Central memory CD8-positive, alpha-beta T cell (primary cell): ENCODE data around the gene CAPRIN1.
"Not testable (repeated sequence)": the region's sequence is repeated elsewhere in the genome, so short reads cannot be mapped to it uniquely, and the experiment has no call there.

Experiments
- ATAC-seq: fragments of 150-1000 bp; cut with Tn5 transposase; replicated peaks from 2 replicates; pipeline ENCODE4 v1.10.0; 2022; ENCODE audit warnings: mild to moderate bottlenecking, moderate FRiP score, moderate number of reproducible peaks; ENCODE audit not compliant: poor library complexity, severe bottlenecking; ENCODE audit errors: extremely low read depth
- DNase-seq, 2 donors: peaks; one replicate each; pipeline ENCODE4 v3.0.0; 2021; ENCODE audit warnings: low spot score in 2 of 2
- H3K27ac Mint-ChIP-seq: one replicate; pipeline ENCODE4 v1.8.0; 2022; ENCODE audit warnings: low read depth, mild to moderate bottlenecking, moderate library complexity, mixed read lengths
- H3K27me3 Mint-ChIP-seq: one replicate; pipeline ENCODE4 v1.8.0; 2022; ENCODE audit warnings: mixed read lengths
- H3K36me3 Mint-ChIP-seq: one replicate; pipeline ENCODE4 v1.8.0; 2022; ENCODE audit warnings: mild to moderate bottlenecking, moderate library complexity, mixed read lengths; ENCODE audit not compliant: insufficient read depth
- H3K4me1 Mint-ChIP-seq: one replicate; pipeline ENCODE4 v1.8.0; 2022; ENCODE audit warnings: mixed read lengths
- H3K4me3 Mint-ChIP-seq: one replicate; pipeline ENCODE4 v1.8.0; 2022; ENCODE audit warnings: mild to moderate bottlenecking, moderate library complexity, mixed read lengths
- H3K9me3 Mint-ChIP-seq: one replicate; pipeline ENCODE4 v1.8.0; 2022; ENCODE audit warnings: mixed read lengths

CAPRIN1 gene

DNA sequence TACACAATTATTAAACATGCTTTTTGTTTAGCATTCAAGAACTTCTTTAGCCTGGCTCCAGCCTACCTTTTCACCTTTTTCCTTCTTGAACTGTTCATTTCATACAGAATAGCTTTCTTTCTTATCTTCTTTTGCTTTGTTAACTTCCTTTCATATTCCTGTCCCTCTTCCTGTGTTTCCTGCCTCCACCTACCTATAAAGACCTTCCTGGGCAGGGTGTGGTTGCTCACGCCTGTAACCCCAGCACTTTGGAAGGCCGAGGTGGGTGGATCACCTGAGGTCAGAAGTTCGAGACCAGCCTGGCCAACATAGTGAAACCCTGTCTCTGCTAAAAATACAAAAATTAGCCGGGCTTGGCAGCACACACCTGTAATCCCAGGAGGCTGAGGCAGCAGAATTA, 22.9 kb downstream of the CAPRIN1 start:
- Mint-ChIP-seq H3K27me3 (no peaks in the 10 kb centered on the region), H3K9me3 (no peaks in the 10 kb centered on the region), H3K4me1 (peaks cover 33% of the 10 kb centered on the region), H3K4me3 (no peak overlapping the region), H3K36me3 (peaks cover 53% of the 10 kb centered on the region), H3K27ac (peak overlapping the region; percentile 67)
- ATAC-seq = no peak
- no peak for DNase-seq

GRCh38 chr11:34075178-34075820, 23.8 kb downstream of the CAPRIN1 start:
- Mint-ChIP-seq H3K27me3 (no peaks in the 10 kb centered on the region), H3K27ac (peak overlapping the region; percentile 2), H3K36me3 (peaks cover 61% of the 10 kb centered on the region), H3K9me3 (no peaks in the 10 kb centered on the region), H3K4me1 (peaks cover 25% of the 10 kb centered on the region), H3K4me3 (no peak overlapping the region)
- no peak for ATAC-seq
- DNase-seq = no peak

- ATAC-seq (no peak), DNase-seq (no peak)
- Mint-ChIP-seq H3K4me1 (peaks cover 26% of the 10 kb centered on the region), H3K27ac (no peak overlapping the region), H3K4me3 (no peak overlapping the region), H3K36me3 (peaks cover 76% of the 10 kb centered on the region), H3K9me3 (no peaks in the 10 kb centered on the region), H3K27me3 (no peaks in the 10 kb centered on the region)
These were observed 29.1 kb downstream of the CAPRIN1 start for GRCh38 chr11:34080609-34081008.

GRCh38 chr11:34084637-34085036, 33.1 kb downstream of the CAPRIN1 start:
- Mint-ChIP-seq H3K4me3 (no peak overlapping the region), H3K9me3 (no peaks in the 10 kb centered on the region), H3K27ac (peak overlapping the region; percentile 3), H3K36me3 (peaks cover 85% of the 10 kb centered on the region), H3K4me1 (peaks cover 27% of the 10 kb centered on the region), H3K27me3 (no peaks in the 10 kb centered on the region)
- no peak for DNase-seq
- ATAC-seq = no peak

DNA sequence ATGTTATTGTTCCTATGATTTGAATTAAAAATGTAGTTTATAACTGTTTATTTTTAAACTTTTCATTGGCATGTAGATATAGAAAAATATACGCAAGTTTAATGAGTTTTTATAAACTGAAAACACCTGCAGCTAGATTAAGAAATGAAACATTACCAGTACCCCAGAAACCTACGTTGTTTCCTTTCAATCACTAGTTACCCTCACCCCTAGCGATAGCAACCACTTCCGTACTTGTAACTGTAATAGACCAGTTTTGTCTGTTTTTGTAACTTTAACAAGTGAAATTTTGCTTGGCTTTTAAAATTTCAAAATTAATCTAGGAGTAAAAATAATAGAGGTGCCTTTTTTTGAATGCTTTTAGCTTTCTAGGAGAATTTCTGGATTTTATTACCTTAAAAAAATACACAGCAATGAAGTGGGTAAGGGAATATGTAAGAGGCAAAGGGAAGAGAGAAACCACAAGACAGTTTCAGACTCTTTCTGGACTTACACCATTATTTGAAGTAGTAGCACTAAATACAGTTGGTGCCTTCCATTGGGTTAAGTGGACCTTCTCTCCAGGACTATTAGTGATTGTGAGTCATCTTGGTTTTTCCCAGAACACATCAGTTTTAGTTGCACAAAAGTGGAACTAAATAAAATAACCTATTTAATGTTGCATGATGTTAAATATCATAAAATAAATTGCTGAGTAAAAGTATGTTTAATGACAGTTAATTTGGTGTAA, 35.2 kb downstream of the CAPRIN1 start:
- Mint-ChIP-seq H3K9me3 (no peaks in the 10 kb centered on the region), H3K27ac (peak overlapping the region; percentile 67), H3K4me1 (peaks cover 27% of the 10 kb centered on the region), H3K27me3 (no peaks in the 10 kb centered on the region), H3K4me3 (no peak overlapping the region), H3K36me3 (peaks cover 80% of the 10 kb centered on the region)
- DNase-seq = no peak
- peak; percentile 86 for ATAC-seq

DNA sequence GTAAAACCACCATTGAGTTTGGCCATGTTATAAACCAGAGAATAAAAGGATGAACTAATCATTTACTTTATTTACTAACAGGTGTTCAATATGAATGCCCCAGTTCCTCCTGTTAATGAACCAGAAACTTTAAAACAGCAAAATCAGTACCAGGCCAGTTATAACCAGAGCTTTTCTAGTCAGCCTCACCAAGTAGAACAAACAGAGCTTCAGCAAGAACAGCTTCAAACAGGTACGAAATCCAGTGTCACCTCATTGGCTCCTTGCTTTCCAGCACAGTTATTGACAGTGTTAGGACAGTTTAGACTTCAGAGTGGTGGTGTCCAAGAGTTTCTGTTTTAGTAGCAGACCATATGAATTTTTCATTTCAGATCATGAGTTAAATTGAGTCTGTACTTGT, 40.3 kb downstream of the CAPRIN1 start:
- Mint-ChIP-seq H3K36me3 (peaks cover 83% of the 10 kb centered on the region), H3K9me3 (no peaks in the 10 kb centered on the region), H3K4me1 (peaks cover 5% of the 10 kb centered on the region), H3K27ac (no peak overlapping the region), H3K4me3 (no peak overlapping the region), H3K27me3 (no peaks in the 10 kb centered on the region)
- no peak for DNase-seq
- ATAC-seq = no peak

DNA sequence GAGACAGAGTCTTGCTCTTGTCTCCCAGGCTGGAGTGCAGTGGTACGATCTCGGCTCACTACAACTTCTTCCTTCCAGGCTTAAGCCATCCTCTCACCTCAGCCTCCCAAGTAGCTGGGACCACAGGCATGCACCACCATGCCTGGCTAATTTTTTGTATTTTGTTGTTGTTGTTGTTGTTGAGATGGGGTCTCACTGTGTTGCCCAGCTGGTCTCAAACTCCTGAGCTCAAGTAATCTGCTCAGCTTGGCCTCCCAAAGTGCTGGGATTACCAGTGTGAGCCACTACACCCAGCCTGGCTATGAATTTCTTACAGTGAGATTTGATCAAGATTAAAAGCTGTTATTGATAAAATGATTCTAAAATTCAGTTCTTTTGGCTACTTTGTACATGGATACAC, 43.4 kb downstream of the CAPRIN1 start:
- H3K27me3 Mint-ChIP-seq = not testable (repeated sequence)

DNA sequence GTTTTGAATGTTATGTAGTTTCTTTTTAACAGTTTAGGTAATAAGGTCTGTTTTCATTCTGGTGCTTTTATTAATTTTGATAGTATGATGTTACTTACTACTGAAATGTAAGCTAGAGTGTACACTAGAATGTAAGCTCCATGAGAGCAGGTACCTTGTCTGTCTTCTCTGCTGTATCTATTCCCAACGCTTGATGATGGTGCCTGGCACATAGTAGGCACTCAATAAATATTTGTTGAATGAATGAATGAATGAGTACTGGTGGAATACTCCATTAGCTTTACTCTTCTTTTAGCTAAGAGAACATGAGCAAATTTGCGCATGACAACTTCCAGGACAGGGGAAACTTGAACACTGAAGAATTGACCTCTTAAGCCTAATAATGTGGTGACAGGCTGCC, 47.3 kb downstream of the CAPRIN1 start:
- H3K4me1 Mint-ChIP-seq = no peaks in the 10 kb centered on the region
- H3K4me3 Mint-ChIP-seq = no peak overlapping the region
- peaks cover 57% of the 10 kb centered on the region for H3K36me3 Mint-ChIP-seq

More for the DNA sequence above, 43.4 kb downstream of the CAPRIN1 start:
- H3K9me3 Mint-ChIP-seq, ATAC-seq, H3K4me1 Mint-ChIP-seq, H3K27ac Mint-ChIP-seq, DNase-seq, H3K4me3 Mint-ChIP-seq: not testable (repeated sequence)
- H3K36me3 Mint-ChIP-seq = peaks cover 80% of the 10 kb centered on the region

GRCh38 chr11:34104680-34105078, 53.1 kb downstream of the CAPRIN1 start:
- DNase-seq (no peak), ATAC-seq (no peak)
- peak overlapping the region; percentile 93 for H3K4me3 Mint-ChIP-seq
- H3K4me1 Mint-ChIP-seq = peaks cover 40% of the 10 kb centered on the region
- H3K27me3 Mint-ChIP-seq = no peaks in the 10 kb centered on the region
- H3K36me3 Mint-ChIP-seq = peaks cover 44% of the 10 kb centered on the region
- peak overlapping the region; percentile 95 for H3K27ac Mint-ChIP-seq
- H3K9me3 Mint-ChIP-seq = no peaks in the 10 kb centered on the region

More for the DNA sequence above, 47.3 kb downstream of the CAPRIN1 start:
- no peaks in the 10 kb centered on the region for H3K27me3 Mint-ChIP-seq
- DNase-seq (no peak), ATAC-seq (no peak)
- H3K27ac Mint-ChIP-seq = no peak overlapping the region
- H3K9me3 Mint-ChIP-seq = no peaks in the 10 kb centered on the region

DNA sequence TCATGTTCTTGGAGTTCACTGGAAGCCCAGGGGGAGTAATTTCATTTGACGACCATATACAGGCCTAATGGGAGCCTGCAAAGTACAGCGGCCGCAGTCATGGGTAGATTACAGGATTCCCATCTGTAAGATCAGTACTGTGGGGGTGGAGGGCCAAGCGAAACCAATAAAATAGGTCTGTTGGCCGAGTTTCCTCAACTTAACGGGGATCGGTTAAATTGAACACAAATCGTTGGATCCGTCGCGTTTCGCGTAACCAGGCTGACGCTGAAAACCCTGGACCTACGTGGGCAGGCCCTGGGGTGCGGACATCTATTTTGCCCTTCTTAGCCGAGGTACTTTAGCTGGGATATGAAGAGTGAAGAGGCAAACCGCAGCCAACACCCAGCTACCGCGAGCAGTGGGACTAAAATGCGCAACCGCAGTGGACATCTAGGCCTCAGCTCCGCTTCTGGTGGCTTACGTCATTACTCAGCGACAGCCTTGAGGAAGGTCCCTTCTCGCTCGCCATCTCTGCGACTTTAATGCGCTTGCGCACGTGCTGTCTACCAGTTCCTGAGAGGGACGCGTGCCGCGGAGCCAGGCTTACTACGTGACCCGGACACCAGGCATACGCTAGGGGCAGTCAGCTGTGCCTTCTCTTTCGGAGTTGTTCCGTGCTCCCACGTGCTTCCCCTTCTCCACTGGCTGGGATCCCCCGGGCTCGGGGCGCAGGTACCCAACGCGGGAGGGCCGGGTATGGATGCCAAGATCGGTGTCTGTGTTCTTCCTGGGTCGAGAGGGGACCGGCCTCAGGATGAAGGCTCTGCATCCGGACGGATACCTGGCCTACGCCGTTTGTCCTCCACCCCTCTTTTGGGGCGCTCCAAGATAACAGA, 53.8 kb downstream of the CAPRIN1 start, which contains the start of gene NAT10:
Gene NAT10 (plus strand): TSS at position 551 of the 878 bp plus-strand sequence. CDS start 2,597 bp downstream, outside the sequence.
- ATAC-seq = peak; percentile 92
- no peaks in the 10 kb centered on the region for H3K27me3 Mint-ChIP-seq
- H3K4me3 Mint-ChIP-seq = peak within 1 kb of the TSS; percentile 93
- DNase-seq = peak; percentile 97
- H3K9me3 Mint-ChIP-seq = no peaks in the 10 kb centered on the region
- H3K36me3 Mint-ChIP-seq = peaks cover 47% of the 10 kb centered on the region
- H3K4me1 Mint-ChIP-seq = peaks cover 40% of the 10 kb centered on the region
- H3K27ac Mint-ChIP-seq = peak within 1 kb of the TSS; percentile 95

- H3K27me3 Mint-ChIP-seq = no peaks in the 10 kb centered on the region
- H3K27ac Mint-ChIP-seq = peak overlapping the region; percentile 95
- peak; percentile 22 for ATAC-seq
- DNase-seq = no peak
- H3K9me3 Mint-ChIP-seq = no peaks in the 10 kb centered on the region
- peaks cover 47% of the 10 kb centered on the region for H3K36me3 Mint-ChIP-seq
- peaks cover 40% of the 10 kb centered on the region for H3K4me1 Mint-ChIP-seq
- peak overlapping the region; percentile 93 for H3K4me3 Mint-ChIP-seq
These were observed 54.5 kb downstream of the CAPRIN1 start for GRCh38 chr11:34105957-34106504.

GRCh38 chr11:34111722-34112270, 60.3 kb downstream of the CAPRIN1 start:
- H3K4me1 Mint-ChIP-seq = peaks cover 14% of the 10 kb centered on the region
- ATAC-seq (no peak), DNase-seq (no peak)
- no peaks in the 10 kb centered on the region for H3K9me3 Mint-ChIP-seq
- H3K36me3 Mint-ChIP-seq = peaks cover 71% of the 10 kb centered on the region
- no peaks in the 10 kb centered on the region for H3K27me3 Mint-ChIP-seq
- no peak overlapping the region for H3K27ac Mint-ChIP-seq
- H3K4me3 Mint-ChIP-seq = no peak overlapping the region
